BLaER1 (cell line): ENCODE measurements around the gene TAF10.

ENCODE experiments used
- H3K27ac ChIP-seq: shearing (Covaris generic); formaldehyde crosslinking; 2 replicates; pipeline ENCODE4 v1.8.1; 2022
- H3K27me3 ChIP-seq: shearing (Covaris generic); formaldehyde crosslinking; 2 replicates; pipeline ENCODE4 v1.8.1; 2022
- H3K36me3 ChIP-seq: shearing (Covaris generic); formaldehyde crosslinking; 2 replicates; pipeline ENCODE4 v1.8.1; 2022
- H3K4me1 ChIP-seq: shearing (Covaris generic); formaldehyde crosslinking; 2 replicates; pipeline ENCODE4 v1.8.1; 2022
- H3K4me2 ChIP-seq: shearing (Covaris generic); formaldehyde crosslinking; 2 replicates; pipeline ENCODE4 v1.8.1; 2022
- H3K4me3 ChIP-seq: shearing (Covaris generic); formaldehyde crosslinking; 2 replicates; pipeline ENCODE4 v1.8.1; 2022
- H3K9ac ChIP-seq: shearing (Covaris generic); formaldehyde crosslinking; 2 replicates; pipeline ENCODE4 v1.8.1; 2022
- H3K9me3 ChIP-seq: shearing (Covaris generic); formaldehyde crosslinking; 2 replicates; pipeline ENCODE4 v1.8.1; 2022
- H4K20me1 ChIP-seq: shearing (Covaris generic); formaldehyde crosslinking; 2 replicates; pipeline ENCODE4 v1.8.1; 2022
- Cebpa-rat ChIP-seq: shearing (Covaris generic); IDR thresholded peaks from 2 replicates; pipeline ENCODE4 v1.8.1; 2022

The TAF10 gene

DNA sequence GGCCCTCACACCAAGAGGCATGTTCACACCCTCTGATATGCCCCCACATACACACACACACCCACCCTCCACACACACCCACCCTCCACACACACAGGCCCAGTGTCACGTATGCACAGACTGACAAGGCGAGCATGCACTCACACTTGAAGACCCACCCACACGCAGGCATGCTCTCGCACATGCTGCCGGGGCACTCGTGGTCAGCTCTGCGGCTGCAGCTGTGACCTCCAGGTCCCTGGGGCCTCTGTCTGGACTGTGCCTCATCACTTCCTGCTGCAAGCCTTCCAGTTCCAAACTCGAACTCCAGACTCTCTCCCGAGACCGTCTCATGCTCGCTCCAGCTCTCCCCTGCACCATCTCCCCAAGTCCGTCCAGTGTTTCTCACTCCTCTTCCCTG, 34.1 kb upstream of the TAF10 start:
- H3K4me3 ChIP-seq = peak overlapping the region; percentile 43

DNA sequence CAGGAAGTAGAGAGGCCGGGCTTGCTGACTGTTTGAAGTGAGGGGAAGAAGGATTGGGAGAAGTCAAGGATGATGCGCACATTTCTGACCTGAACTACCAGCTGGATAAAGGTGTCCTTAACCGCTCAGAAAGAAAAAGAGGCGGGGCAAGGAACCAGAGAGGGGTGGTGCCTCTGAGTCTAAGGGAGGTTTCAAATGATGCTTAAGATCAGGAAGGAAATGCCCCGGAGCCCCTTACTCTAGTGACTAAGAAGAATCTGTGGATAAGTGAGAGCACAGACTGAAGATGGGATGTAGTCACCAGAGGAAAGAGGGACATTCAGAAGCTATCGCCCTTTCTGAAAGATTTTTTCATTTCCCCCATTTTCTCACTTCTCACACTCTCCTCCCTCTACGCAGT, 30.9 kb upstream of the TAF10 start:
- TF ChIP-seq Cebpa-rat = no peak

More for the DNA sequence above, 34.1 kb upstream of the TAF10 start:
- Histone ChIP-seq H3K9me3 (no peaks in the 10 kb centered on the region), H3K36me3 (peaks cover 19% of the 10 kb centered on the region), H4K20me1 (0 out of 2 replicates have a peak, but pooled peaks cover 7% of the 10 kb centered on the region), H3K4me1 (peaks cover 55% of the 10 kb centered on the region), H3K9ac (peak overlapping the region; percentile 46; the same call in 1 of the 2 replicates), H3K27me3 (no peaks in the 10 kb centered on the region), H3K4me2 (peak overlapping the region; percentile 89), H3K27ac (peak overlapping the region; percentile 74)
- no peak for TF ChIP-seq Cebpa-rat

DNA sequence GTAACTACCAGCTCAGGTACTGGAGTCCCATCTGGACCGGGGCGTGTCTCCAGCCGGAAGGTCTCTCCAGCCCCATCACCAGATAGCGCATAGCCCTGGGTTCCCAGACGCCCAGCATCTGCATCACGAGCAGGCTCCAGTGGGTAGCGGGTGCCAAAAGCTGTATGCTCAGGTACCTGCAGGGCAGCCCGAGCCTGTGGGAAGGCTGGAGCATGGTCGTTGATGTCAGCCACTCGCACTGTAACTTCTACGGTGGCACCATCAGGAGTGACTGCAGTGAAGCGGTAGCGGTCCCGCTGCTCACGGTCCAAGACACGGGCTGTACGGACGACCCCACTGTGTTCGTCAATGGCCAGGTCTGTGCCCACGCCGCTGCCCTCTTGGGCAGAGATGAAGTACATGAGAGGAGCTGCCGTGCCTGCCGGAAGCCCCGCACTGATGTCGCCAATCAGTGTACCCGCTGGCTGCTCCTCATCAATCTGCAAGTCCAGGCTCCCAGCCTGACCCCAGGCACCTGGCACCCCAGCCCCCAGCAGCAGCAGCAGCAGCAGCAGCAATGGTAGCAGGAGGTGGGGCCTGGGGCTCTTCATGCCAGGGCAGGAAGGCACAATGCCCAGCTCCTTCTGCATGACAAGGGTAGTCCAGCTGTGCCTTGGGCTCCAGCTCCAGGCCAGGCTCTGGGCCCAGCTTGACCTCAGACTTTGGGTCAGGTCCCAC, 29.1 kb upstream of the TAF10 start:
- no peak overlapping the region for H3K27ac ChIP-seq
- H3K36me3 ChIP-seq = peaks cover 67% of the 10 kb centered on the region
- no peaks in the 10 kb centered on the region for H3K27me3 ChIP-seq
- peaks cover 36% of the 10 kb centered on the region for H3K4me1 ChIP-seq
- no peak overlapping the region for H3K9ac ChIP-seq
- H4K20me1 ChIP-seq = peaks cover 35% of the 10 kb centered on the region; the same call in 1 of the 2 replicates
- TF ChIP-seq Cebpa-rat = no peak
- H3K4me2 ChIP-seq = no peak overlapping the region
- no peak overlapping the region for H3K4me3 ChIP-seq
- H3K9me3 ChIP-seq = no peaks in the 10 kb centered on the region

More for the DNA sequence above, 30.9 kb upstream of the TAF10 start:
- no peak overlapping the region for H3K27ac ChIP-seq
- peaks cover 49% of the 10 kb centered on the region for H3K4me1 ChIP-seq
- H3K4me2 ChIP-seq = no peak overlapping the region
- H3K27me3 ChIP-seq = no peaks in the 10 kb centered on the region
- peaks cover 25% of the 10 kb centered on the region; the same call in 1 of the 2 replicates for H4K20me1 ChIP-seq
- H3K4me3 ChIP-seq = no peak overlapping the region
- no peak overlapping the region for H3K9ac ChIP-seq
- H3K36me3 ChIP-seq = peaks cover 50% of the 10 kb centered on the region
- H3K9me3 ChIP-seq = no peaks in the 10 kb centered on the region

DNA sequence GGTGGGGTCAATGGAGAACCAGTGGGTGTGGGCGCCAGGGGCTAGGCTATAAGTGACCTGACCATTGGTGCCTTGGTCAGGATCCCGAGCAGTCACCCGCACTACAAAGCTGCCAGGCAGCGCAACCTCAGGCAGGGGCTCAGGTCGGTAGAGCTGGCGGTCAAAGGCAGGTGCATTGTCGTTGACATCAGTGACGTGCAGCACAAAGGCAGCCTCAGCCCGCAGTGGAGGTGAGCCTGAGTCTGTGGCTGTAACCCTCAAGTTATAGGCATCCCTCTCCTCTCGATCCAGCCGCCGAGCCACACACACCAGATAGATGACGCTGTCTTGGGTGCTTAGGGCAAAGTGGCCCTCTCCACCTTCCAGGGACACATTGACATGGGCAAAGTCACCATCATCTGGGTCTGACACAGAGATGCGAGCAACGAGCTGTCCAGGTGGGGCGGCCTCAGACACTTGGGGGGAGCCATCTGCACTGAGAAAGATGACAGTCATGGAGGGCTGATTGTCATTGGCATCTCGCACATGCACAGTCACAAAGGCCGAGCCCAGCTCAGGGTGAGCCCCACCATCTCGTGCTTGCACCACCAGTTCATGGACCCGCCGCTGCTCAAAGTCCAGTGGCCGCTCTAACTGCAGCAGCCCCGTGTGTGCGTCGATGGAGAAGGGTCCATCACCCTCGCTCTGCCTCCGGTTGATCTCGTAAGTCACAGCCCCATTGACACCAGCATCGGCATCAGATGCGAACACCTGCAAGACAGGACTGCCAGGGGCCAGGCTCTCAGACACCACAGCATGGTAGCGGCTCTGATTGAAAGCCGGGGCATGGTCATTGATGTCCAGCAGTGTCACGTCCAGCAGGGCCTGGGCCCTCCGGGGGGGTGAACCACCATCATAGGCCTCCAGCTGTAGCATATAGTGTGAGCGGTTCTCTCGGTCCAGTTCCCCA, 28.3 kb upstream of the TAF10 start:
- Histone ChIP-seq H3K27ac (no peak overlapping the region), H3K4me3 (no peak overlapping the region), H3K4me1 (peaks cover 36% of the 10 kb centered on the region), H4K20me1 (peaks cover 35% of the 10 kb centered on the region; the same call in 1 of the 2 replicates), H3K9me3 (no peaks in the 10 kb centered on the region), H3K9ac (no peak overlapping the region), H3K27me3 (no peaks in the 10 kb centered on the region), H3K36me3 (peaks cover 67% of the 10 kb centered on the region), H3K4me2 (no peak overlapping the region)
- TF ChIP-seq Cebpa-rat = no peak

DNA sequence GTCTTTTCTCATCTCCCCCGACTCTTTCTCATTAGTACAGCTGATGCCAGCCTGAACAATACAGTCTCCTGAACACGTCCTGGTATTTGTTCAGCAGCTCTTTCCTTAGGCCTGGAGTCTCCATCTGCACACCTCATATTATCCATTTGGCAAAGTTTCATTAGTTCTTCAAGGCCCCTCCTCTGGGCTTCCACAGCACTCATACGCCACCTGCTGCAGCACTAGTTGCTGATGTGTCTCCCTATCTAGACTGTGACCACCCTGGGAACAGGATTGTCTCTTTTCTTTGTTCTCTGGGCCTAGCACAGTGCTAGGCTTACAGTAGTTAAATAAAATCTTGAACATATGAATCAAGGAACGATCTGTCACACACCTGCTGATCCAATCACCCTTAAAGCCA, 26.4 kb upstream of the TAF10 start:
- Histone ChIP-seq H3K9ac (no peak overlapping the region), H4K20me1 (peaks cover 35% of the 10 kb centered on the region; the same call in 1 of the 2 replicates), H3K4me3 (no peak overlapping the region), H3K36me3 (peaks cover 67% of the 10 kb centered on the region), H3K4me2 (no peak overlapping the region), H3K27me3 (no peaks in the 10 kb centered on the region), H3K9me3 (no peaks in the 10 kb centered on the region), H3K4me1 (peaks cover 33% of the 10 kb centered on the region), H3K27ac (no peak overlapping the region)
- no peak for TF ChIP-seq Cebpa-rat

DNA sequence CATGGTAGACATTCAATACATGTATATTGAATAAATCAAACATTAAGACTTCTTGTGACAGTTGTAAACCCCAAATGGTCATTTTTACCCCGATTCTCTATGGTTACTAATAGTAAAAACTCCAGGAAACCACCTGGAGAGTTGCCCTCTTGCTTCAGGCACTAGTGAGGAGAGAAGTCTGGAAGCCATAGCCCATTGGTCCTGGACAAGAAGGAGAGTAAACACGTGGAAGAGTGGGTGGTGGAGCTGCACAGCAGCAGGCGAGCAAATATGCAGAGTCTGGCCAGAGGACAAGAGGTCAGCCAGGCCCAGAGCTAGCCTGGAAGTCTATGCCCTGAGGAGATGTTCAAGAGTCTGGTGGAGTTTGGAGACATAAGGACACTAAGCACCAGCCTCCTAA, 25.9 kb upstream of the TAF10 start:
- H3K27ac ChIP-seq = no peak overlapping the region

DNA sequence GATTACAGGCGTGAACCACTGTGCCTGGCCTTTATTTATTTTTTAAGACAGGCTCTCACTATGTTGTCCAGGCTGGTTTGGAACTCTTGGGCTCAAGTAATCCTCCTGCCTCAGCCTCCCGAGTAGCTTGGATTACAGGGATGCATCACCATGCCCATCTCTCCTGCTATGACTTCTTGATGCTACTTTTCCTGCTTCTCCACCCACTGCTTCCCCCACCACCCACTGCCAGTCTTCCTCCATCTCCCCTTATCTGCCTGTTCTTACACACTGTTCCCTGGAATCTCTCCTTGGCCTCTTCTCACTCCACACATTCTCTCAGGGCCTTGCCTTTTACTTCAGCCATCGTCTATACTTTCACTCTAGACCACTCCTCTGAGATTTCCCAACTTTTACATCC, 24.5 kb upstream of the TAF10 start:
- Histone ChIP-seq H3K27me3 (no peaks in the 10 kb centered on the region), H3K4me1 (peaks cover 27% of the 10 kb centered on the region), H3K36me3 (peaks cover 80% of the 10 kb centered on the region), H4K20me1 (peaks cover 33% of the 10 kb centered on the region; the same call in 1 of the 2 replicates), H3K9me3 (no peaks in the 10 kb centered on the region), H3K4me3 (no peak overlapping the region), H3K27ac (no peak overlapping the region; the same call in 1 of the 2 replicates), H3K9ac (no peak overlapping the region), H3K4me2 (peak overlapping the region; percentile 51; the same call in 1 of the 2 replicates)
- no peak for TF ChIP-seq Cebpa-rat

More for the DNA sequence above, 25.9 kb upstream of the TAF10 start:
- Histone ChIP-seq H3K4me2 (no peak overlapping the region), H3K9ac (no peak overlapping the region), H3K27me3 (no peaks in the 10 kb centered on the region), H3K4me3 (no peak overlapping the region), H3K4me1 (peaks cover 27% of the 10 kb centered on the region), H4K20me1 (peaks cover 35% of the 10 kb centered on the region; the same call in 1 of the 2 replicates), H3K36me3 (peaks cover 73% of the 10 kb centered on the region), H3K9me3 (no peaks in the 10 kb centered on the region)
- TF ChIP-seq Cebpa-rat = no peak

DNA sequence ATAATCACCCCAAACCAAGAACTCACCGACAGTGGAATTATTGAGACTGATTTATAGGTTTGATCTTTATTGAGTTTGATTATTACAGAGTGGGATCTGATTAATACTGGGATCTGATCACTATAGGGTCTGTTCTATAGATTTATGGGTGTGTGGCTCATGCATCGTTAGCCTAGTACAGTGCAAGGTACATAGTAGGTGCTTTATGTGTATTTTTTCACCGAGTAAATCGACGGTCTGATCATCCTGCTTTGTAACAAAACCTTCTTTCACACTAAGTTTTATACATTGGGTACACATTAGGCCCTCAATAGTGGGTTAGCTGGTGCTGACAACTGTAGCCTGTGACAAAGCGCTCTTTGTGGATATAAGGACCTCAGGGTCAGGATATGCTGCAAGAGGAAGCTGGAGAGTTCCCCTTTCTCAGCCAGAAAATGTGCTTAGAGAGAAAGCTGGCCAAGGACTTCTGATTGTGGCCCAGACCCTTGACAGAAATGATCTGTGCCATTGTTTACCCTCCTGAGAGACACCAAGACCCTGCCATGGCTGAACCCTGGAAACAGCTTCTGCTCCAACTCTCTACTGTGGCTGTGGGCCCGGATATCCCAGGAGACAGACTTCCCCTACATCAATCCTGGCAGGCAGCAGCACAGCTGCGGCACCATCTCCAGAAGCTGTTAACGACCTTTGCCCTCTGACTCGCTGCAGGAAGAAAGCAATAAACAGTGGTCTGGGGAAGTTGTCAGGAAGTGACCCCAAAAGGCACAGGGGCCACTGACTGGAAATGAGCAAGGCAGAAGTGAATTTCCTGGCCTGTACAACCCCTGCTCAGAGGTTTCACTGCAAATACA, 23.3 kb upstream of the TAF10 start:
- no peak for TF ChIP-seq Cebpa-rat
- H3K27ac ChIP-seq = peak overlapping the region; percentile 59
- peaks cover 22% of the 10 kb centered on the region; the same call in 1 of the 2 replicates for H4K20me1 ChIP-seq
- peaks cover 27% of the 10 kb centered on the region for H3K4me1 ChIP-seq
- H3K4me3 ChIP-seq = no peak overlapping the region
- no peaks in the 10 kb centered on the region for H3K27me3 ChIP-seq
- H3K9me3 ChIP-seq = no peaks in the 10 kb centered on the region
- H3K4me2 ChIP-seq = peak overlapping the region; percentile 51
- peak overlapping the region; percentile 30; the same call in 1 of the 2 replicates for H3K9ac ChIP-seq
- H3K36me3 ChIP-seq = peaks cover 80% of the 10 kb centered on the region

DNA sequence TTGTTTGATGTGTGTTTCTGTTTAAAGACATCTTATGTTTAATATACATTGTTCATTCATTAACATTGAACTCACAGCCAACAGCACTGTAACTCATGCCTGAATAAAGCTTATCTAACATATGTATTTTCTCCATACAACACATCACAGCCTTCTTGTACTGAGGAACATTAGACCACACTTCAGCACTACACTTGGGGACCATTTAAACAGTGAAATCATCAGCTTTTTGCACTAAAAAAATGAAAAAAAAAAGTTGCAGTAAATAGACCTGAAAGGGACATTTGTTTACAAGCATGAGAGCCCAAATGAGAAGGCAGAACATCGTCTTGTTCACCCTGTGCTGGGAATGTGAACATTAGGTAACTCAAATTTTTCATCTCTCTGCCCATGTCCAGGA, 22.5 kb upstream of the TAF10 start:
- no peaks in the 10 kb centered on the region for H3K27me3 ChIP-seq
- peaks cover 17% of the 10 kb centered on the region; the same call in 1 of the 2 replicates for H4K20me1 ChIP-seq
- H3K9ac ChIP-seq = no peak overlapping the region
- H3K36me3 ChIP-seq = peaks cover 80% of the 10 kb centered on the region
- no peak for TF ChIP-seq Cebpa-rat
- no peak overlapping the region for H3K27ac ChIP-seq
- H3K4me2 ChIP-seq = no peak overlapping the region
- no peak overlapping the region for H3K4me3 ChIP-seq
- H3K4me1 ChIP-seq = peaks cover 22% of the 10 kb centered on the region
- H3K9me3 ChIP-seq = no peaks in the 10 kb centered on the region
